ENCODE data around the gene OSBP2.

OSBP2 gene

DNA sequence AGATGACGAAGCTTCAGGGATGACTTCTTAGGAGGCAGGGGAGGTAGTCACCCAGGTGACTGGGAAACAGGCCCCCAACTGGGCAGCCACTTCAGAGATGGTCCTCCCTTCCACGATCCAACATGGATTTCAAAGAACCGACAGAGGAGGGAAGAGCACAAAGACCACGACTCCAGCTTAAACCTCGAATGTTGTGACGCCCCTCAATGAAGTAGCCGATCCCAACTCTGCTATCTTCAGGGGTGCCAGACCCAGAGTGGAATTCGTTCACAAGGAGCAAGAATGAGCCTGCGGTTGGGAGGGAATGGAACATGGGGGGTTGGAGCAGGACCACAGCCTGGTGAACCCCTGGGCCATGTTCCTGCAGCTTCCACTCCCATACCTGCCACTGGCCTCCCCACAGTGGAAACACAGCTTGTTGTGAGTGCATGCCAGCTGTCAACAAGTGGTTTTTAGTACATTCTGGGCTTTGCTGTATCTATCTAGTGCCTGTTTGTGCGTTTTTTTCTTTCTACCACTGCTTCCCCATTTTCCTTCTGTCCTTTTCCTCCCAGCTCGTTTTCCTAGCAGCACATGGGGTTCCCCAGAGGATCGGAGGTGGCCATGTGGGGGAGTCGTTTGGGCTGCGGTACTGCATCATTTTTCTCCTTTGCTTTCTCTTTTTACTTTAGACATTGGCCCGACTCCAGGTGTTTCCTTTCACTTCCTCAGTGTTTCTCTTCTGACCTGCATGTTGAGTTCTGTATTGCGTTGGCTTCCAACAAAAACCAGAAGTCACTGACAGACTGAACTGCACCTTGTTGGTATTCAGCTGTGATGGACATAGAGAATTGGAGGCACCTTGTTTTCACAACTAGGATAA, 208.1 kb downstream of the OSBP2 start:
- TF ChIP-seq, protein P1, sequence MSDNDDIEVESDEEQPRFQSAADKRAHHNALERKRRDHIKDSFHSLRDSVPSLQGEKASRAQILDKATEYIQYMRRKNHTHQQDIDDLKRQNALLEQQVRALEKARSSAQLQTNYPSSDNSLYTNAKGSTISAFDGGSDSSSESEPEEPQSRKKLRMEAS (IDR thresholded peaks at IDR 0.05): no peak
- TF ChIP-seq EGR1 (IDR thresholded peaks at IDR 0.05): no peak
- TF ChIP-seq NFIC (IDR thresholded peaks at IDR 0.05): no peak
- TF ChIP-seq EP300 (IDR thresholded peaks at IDR 0.05; ENCODE audit: borderline replicate concordance): no peak
- TF ChIP-seq TEAD4 (IDR thresholded peaks at IDR 0.05): no peak

DNA sequence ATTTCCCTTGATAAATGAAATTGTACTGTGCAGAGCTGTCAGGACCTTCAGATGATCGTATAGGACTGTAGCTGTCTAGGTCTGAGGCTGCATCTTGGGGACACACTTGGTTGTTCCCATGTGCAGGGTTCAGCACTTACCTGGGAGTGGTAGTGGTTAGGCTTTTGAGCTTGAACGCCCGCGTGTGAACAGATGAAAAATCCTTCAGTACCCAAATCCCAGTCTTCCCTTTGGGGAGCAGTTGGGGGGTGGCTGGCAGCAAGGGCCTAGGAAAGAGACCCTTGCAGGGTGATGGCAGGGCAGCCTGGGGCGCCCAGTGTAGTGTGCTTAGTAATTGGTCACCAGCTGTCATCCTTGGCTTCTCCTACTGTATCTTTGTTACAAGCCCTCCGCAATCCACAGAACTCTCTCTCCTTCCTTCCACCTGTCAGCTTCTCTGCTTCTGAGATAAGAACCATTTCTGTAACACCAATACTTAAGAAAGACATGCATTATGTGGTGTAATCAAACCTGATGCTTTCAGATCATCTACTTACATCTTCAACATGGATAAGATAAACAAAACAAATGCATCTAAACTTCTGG, 209.3 kb downstream of the OSBP2 start:
- TF ChIP-seq ZBTB7A (IDR thresholded peaks at IDR 0.05; ENCODE audit: low read depth) (no peak), TCF12 (IDR thresholded peaks at IDR 0.05; ENCODE audit: low read depth) (no peak), CEBPB (IDR thresholded peaks at IDR 0.05) (no peak), TAF1 (IDR thresholded peaks at IDR 0.05; ENCODE audit: low read depth) (no peak), NFIC (IDR thresholded peaks at IDR 0.05) (no peak), YY1 (IDR thresholded peaks at IDR 0.05; ENCODE audit: low read depth) (no peak), RAD21 (IDR thresholded peaks at IDR 0.05; ENCODE audit: low read depth) (no peak), EGR1 (IDR thresholded peaks at IDR 0.05) (no peak), FOXM1 (IDR thresholded peaks at IDR 0.05; ENCODE audit: borderline replicate concordance, low read depth) (no peak), EP300 (IDR thresholded peaks at IDR 0.05; ENCODE audit: borderline replicate concordance) (no peak), TEAD4 (IDR thresholded peaks at IDR 0.05) (no peak), CREB1 (IDR thresholded peaks at IDR 0.05; ENCODE audit: low read depth) (no peak)
- TF ChIP-seq, protein P2, sequence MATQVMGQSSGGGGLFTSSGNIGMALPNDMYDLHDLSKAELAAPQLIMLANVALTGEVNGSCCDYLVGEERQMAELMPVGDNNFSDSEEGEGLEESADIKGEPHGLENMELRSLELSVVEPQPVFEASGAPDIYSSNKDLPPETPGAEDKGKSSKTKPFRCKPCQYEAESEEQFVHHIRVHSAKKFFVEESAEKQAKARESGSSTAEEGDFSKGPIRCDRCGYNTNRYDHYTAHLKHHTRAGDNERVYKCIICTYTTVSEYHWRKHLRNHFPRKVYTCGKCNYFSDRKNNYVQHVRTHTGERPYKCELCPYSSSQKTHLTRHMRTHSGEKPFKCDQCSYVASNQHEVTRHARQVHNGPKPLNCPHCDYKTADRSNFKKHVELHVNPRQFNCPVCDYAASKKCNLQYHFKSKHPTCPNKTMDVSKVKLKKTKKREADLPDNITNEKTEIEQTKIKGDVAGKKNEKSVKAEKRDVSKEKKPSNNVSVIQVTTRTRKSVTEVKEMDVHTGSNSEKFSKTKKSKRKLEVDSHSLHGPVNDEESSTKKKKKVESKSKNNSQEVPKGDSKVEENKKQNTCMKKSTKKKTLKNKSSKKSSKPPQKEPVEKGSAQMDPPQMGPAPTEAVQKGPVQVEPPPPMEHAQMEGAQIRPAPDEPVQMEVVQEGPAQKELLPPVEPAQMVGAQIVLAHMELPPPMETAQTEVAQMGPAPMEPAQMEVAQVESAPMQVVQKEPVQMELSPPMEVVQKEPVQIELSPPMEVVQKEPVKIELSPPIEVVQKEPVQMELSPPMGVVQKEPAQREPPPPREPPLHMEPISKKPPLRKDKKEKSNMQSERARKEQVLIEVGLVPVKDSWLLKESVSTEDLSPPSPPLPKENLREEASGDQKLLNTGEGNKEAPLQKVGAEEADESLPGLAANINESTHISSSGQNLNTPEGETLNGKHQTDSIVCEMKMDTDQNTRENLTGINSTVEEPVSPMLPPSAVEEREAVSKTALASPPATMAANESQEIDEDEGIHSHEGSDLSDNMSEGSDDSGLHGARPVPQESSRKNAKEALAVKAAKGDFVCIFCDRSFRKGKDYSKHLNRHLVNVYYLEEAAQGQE (IDR thresholded peaks at IDR 0.05; ENCODE audit: low read depth): no peak
- TF ChIP-seq, protein P1 (IDR thresholded peaks at IDR 0.05): no peak
- TF ChIP-seq, protein P3, sequence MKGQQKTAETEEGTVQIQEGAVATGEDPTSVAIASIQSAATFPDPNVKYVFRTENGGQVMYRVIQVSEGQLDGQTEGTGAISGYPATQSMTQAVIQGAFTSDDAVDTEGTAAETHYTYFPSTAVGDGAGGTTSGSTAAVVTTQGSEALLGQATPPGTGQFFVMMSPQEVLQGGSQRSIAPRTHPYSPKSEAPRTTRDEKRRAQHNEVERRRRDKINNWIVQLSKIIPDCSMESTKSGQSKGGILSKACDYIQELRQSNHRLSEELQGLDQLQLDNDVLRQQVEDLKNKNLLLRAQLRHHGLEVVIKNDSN (IDR thresholded peaks at IDR 0.05): no peak

DNA sequence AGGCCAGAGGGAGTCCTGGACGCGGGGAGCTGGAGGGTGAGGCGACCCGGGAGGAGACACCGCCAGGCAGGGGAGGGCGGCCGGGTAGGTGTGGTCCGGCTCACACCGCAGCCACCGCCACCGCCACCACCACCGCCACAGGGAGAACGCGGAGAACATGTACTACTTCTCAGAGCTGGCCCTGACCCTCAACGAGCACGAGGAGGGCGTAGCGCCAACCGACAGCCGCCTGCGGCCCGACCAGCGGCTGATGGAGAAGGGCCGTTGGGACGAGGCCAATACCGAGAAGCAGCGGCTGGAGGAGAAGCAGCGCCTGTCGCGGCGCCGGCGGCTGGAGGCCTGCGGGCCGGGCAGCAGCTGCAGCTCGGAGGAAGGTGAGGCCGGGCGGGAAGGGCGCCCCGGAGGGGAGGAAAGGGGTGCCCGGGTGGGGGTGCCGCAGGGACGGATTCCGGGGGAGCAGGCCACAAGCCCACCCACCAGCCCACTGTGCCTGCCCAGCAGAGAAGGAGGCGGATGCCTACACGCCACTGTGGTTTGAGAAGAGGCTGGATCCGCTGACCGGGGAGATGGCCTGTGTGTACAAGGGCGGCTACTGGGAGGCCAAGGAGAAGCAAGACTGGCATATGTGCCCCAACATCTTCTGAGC, 211.1 kb downstream of the OSBP2 start:
- TF ChIP-seq CEBPB (IDR thresholded peaks at IDR 0.05): no peak
- no peak for TF ChIP-seq YY1 (IDR thresholded peaks at IDR 0.05; ENCODE audit: low read depth)
- no peak for TF ChIP-seq NFIC (IDR thresholded peaks at IDR 0.05)
- no peak for TF ChIP-seq FOXM1 (IDR thresholded peaks at IDR 0.05; ENCODE audit: borderline replicate concordance, low read depth)
- TF ChIP-seq CREB1 (IDR thresholded peaks at IDR 0.05; ENCODE audit: low read depth): no peak
- TF ChIP-seq, protein P1 (IDR thresholded peaks at IDR 0.05): no peak
- TF ChIP-seq TCF12 (IDR thresholded peaks at IDR 0.05; ENCODE audit: low read depth): no peak
- no peak for TF ChIP-seq EGR1 (IDR thresholded peaks at IDR 0.05)
- TF ChIP-seq, protein P2 (IDR thresholded peaks at IDR 0.05; ENCODE audit: low read depth): no peak
- TF ChIP-seq RAD21 (IDR thresholded peaks at IDR 0.05; ENCODE audit: low read depth): no peak
- TF ChIP-seq EP300 (IDR thresholded peaks at IDR 0.05; ENCODE audit: borderline replicate concordance): no peak
- no peak for TF ChIP-seq TEAD4 (IDR thresholded peaks at IDR 0.05)
- no peak for TF ChIP-seq TAF1 (IDR thresholded peaks at IDR 0.05; ENCODE audit: low read depth)
- TF ChIP-seq, protein P3 (IDR thresholded peaks at IDR 0.05): no peak

DNA sequence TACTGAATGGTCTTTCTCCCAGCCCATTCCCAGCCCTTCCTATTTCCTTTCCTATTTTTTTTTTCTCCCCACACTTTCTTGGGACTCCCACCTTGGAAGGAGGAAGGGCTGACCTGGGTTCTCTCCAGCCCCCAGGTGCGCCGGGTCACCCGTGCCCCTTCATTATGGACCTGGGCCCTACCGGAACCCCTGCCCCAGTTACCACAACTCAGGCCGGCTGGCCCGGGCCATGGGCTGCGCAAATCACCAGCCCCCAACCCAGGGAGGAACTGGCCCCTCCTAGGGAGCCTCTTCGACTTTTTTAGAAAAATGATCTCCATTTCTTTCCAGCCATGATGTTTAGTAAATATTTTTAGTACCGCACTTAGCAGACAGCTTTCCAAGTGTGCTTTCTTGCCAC, 211.7 kb downstream of the OSBP2 start:
- TF ChIP-seq EP300 (IDR thresholded peaks at IDR 0.05; ENCODE audit: borderline replicate concordance) (no peak), YY1 (IDR thresholded peaks at IDR 0.05; ENCODE audit: low read depth) (no peak), RAD21 (IDR thresholded peaks at IDR 0.05; ENCODE audit: low read depth) (no peak), EGR1 (IDR thresholded peaks at IDR 0.05) (no peak), TCF12 (IDR thresholded peaks at IDR 0.05; ENCODE audit: low read depth) (no peak), FOXM1 (IDR thresholded peaks at IDR 0.05; ENCODE audit: borderline replicate concordance, low read depth) (no peak)
- TF ChIP-seq, protein P2 (IDR thresholded peaks at IDR 0.05; ENCODE audit: low read depth): no peak
- TF ChIP-seq, protein P1 (IDR thresholded peaks at IDR 0.05): no peak
- TF ChIP-seq, protein P3 (IDR thresholded peaks at IDR 0.05): no peak

Data from Ishikawa (cell line).